ENCODE results near the gene TEX2.

TEX2 gene

GRCh38 chr17:64269687-64270649 lies 6.9 kb upstream of the TEX2 start:
- DNase-seq: no peak

DNA sequence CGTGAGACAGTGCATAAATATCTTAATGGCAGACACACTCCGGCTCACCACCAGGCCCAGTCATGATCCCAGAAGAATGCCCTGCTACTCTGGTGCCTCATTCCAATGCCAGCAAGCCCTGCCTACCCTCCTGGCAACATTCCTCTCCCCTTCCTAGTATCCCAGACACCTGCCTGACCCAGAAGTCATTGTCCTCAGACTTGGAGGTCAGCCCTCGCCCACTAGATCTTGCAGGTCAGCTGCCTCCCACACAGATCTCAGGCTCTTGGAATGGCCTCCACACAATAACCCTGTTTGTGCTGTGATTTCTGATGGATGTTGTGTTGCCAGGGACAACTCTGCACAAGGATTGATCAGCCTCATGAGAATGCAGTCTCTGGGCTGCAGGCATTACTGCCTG lies 1.8 kb upstream of the TEX2 start:
- DNase-seq: no peak

DNA sequence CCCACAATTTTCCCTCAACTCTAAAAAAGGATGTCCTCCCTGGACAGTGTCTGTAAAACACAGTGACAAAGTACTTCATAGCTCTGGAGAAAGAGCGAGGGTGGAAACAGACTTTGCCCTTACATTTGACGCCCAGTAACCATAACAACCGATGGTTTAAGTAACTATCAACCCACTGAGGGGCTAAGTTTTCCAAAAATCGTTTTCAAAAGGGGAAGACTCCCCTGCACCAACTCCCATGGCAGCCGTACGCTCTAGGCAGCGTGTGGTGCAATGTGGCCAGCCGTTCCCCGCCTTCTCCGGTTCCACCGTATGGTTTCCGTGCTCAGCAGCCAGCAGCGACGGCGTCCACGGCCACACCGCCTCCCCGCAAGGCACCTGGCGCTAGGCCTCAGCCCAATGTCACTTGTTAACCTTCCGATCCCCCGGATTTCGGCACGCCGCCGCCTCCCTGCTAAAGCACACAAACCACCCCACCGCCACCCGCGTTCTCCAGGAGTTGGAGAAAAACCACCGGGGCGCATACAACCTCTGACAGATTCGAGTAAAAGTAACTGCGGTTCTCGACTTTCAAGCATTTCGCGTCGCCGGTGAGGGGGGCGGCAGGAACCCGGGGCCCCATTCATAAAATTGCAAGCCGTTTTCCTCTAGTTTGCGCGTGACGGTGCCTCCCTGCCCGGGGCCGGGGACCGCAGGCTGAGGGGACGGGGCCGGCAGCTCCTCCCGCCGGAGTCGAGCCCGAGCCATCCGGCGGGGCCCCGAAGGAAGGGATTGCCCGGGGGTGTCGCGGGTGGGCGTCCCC lies 661 bp downstream of the TEX2 start:
- DNase-seq: peak; percentile 66

DNA sequence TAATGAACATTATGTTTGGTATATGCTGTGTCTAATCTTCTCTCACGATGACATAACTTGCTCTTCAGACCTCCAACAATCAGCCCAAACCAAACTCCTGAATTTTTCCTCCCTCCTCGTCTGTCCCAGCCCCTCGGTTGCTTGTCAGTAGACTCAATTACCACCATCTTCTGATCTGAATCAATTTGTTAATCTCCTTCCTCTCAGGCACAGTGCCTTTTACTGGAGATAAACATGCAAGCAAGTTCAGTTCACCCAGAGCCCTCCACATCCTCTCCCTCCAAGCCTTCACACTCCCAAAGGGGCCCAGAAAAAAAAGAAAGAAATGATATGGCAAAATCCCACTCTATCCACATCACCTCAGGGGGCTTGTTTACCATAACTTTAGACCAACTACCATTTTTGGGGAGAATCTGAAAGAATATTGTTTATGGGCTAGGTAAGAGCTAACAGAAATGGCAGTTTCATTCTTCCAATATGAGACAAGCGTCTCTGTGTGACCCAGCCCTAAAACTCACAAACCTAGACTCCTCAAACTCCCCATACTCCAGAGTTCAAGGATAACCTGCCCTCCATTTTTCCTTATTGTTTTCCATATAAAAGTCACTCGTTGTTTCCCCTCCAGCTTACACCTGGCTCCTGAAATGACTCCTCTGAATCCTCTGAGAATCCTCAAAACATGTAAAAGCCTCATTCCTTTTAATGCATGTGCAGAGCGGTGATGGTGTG lies 1.5 kb downstream of the TEX2 start:
- DNase-seq: peak; percentile 73

DNA sequence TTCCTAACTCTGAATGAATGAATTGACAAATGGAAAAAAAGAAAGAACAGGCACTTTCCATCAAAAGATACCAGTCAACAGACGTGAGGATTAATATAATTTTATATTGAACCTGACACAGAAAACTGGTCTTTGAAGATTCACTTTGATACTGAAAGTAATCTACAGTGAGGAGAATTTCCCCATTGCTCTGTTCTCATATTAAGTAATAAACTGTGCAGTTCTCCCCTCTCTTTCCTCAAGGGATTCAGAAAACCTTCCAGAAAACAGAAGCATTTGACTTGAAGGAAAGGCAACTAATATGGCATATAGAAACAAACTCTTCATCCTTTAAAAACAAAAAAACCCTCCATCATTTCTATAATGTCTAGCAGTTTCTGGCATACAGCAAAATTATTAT lies 2.2 kb downstream of the TEX2 start:
- no peak for DNase-seq

DNA sequence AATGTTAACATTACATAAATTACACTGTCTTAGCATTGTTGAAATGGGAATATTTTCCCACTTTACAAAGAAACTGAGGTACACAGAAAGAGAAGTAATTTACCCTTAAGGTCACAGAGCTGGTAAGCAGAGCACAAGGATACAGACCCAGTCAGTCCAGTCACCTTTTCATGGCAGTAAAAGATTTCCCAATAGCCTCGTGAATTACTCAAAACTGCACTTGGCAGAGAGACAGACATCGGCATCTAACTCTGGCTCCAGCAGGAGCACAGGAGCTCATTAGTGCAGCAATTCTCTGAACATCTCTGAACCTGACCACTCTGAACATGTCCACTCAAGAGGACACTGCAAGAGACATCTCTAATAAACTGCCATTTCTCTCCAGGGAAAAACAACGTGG lies 3.1 kb downstream of the TEX2 start:
- DNase-seq: no peak

- no peak for DNase-seq
These were observed 3.6 kb downstream of the TEX2 start for GRCh38 chr17:64259426-64259825.

GRCh38 chr17:64256913-64257807 lies 5.9 kb downstream of the TEX2 start:
- DNase-seq: no peak

- no peak for DNase-seq
These were observed 7.3 kb downstream of the TEX2 start for GRCh38 chr17:64255764-64256163.

DNA sequence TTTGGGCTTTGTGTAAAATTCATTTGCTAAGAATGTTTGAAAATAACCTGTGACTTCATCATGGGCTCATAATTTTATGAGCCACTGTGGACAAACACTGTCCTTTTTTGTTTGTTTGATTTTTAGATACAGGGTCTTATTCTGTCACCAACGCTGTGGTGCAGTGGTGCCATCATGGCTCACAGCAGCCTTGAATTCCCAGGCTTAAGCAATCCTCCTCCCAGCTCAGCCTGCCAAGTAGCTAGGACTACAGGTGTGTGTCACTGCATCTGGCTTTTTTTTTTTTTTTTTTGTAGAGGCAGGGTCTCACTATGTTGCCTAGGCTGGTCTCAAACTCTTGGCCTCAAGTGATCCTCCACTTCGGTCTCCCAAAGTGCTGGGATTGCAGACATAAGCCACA lies 8.3 kb downstream of the TEX2 start:
- DNase-seq: no peak

- DNase-seq: peak; percentile 32
These were observed 9.6 kb downstream of the TEX2 start for GRCh38 chr17:64253470-64253869.

DNA sequence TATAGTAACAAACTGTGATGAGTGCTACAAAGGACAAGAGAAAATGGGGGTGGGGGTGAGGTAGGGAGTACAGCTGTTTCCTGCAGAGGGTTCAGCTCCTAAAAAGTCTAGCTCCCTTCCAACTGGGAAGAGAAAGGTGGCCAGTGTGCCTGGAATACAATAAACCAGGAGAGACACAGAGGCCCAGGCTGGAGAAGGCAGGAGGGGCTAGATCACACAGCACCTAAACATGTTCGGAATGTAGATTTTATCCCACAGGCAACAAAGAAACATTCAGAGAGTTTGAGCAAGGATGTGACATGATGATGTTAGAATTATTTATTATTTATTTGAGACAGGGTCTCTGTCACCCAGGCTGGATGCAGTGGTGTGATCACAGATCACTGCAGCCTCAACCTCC lies 10.2 kb downstream of the TEX2 start:
- DNase-seq: no peak

DNA sequence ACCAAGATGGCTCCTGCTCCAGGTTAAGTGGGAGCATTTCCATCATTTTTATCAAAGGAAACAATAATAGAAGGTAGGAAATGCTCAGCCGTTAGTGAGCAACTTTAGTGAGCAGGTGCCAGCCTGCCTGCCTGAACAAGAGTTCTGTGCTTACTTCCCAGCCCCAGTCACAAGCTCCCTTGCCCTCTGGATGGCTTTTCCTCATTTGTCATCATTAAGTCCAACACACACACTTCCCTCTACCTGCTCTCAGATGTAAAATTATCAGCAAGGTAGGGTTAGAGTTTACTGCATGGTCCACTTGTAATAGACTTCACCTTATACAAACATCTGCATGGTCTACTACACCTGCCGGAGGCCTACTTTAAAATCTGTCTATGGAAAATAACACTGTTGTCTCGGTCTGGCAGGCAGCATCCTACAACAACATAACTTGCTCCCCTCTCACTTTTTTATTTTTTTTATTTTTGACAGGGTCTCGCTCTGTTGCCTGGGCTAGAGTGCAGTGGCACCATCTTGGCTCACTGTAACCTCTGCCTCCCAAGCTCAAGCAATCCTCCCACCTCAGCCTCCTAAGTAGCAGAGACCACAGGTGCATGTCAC lies 12.7 kb downstream of the TEX2 start:
- DNase-seq: no peak

GRCh38 chr17:64247836-64248235 lies 15.2 kb downstream of the TEX2 start:
- no peak for DNase-seq

GRCh38 chr17:64245218-64246145 lies 17.6 kb downstream of the TEX2 start:
- no peak for DNase-seq

DNA sequence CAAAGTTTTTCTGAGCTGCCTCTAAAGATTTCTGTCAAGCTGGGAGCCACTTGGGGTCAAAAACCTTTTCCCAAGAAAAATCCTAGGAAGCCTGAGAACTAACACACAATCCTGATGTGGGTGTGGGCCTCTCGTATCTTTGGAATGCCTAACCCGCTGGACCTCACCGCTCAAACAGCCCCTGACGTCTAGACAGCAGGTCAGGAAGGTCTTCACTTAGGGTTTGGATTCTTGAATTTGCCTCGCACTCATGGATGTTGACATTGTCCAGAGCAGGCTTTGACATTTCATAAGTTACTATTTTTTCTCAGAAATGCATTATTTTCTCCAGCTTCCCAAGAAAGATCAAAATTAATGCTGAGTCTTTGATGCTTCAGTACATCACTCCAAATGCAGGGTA lies 18.9 kb downstream of the TEX2 start:
- DNase-seq: no peak

GRCh38 chr17:64243340-64243739 lies 19.7 kb downstream of the TEX2 start:
- DNase-seq: no peak

- DNase-seq: no peak
These were observed 20.4 kb downstream of the TEX2 start for GRCh38 chr17:64242633-64243032.

GRCh38 chr17:64240741-64241347 lies 22.2 kb downstream of the TEX2 start:
- DNase-seq: no peak

- peak; percentile 42 for DNase-seq
These were observed 22.8 kb downstream of the TEX2 start for GRCh38 chr17:64240261-64240740.
